Fibroblast of pulmonary artery (primary cell): Measurements from ENCODE around the gene NR4A3.

Experiments used
- DNase-seq: peaks from one replicate; pipeline ENCODE4 v3.0.0-alpha.2; 2010; ENCODE audit warnings: low read depth
- H3K4me3 ChIP-seq: replicated peaks from 2 replicates; pipeline ENCODE4 v1.5.1; 2011; ENCODE audit warnings: low read depth, mild to moderate bottlenecking, control low read depth, low read length, moderate library complexity
- TF ChIP-seq, protein P1 (sequence below): IDR thresholded peaks from 2 replicates; pipeline ENCODE4 v1.5.1; 2011; ENCODE audit warnings: mild to moderate bottlenecking, control low read depth, low read length, inconsistent platforms; ENCODE audit errors: missing control alignments

The NR4A3 gene

DNA sequence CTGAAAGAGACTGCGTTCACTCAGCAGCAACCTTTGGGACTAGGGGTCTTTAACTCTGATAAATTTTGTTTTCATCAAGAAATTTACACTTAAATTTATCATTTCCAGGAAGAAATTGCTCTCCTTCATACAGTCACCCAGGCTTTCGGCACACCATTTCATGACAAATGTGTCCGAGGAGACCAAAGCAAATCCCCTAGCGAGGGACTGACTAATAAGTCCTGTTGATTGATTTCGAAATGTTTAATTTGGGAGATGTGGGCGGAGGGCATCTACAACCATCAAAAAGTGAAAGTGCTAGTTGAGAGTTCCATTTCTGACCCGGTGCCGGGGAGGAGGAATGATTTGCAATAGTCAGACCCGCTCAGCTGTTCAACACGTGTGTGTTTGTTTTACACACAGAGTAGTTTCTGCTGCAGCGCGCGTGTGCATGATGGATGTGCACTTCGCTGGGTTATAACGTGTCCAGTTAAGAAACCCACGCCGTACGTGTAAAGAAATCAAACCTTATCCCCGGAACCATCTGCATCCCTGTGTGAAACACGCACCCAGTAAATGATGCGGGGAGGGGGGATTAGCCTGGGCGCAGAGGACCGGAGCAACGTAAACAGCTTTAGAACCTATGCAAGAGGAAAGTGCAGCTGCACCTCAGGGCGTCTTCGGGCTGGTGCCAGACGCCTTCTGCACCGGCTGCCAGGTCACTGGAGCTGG, 845 bp upstream of the NR4A3 start:
- DNase-seq: peak; percentile 83
- peak overlapping the region; percentile 78 for H3K4me3 ChIP-seq
- TF ChIP-seq, protein P1, sequence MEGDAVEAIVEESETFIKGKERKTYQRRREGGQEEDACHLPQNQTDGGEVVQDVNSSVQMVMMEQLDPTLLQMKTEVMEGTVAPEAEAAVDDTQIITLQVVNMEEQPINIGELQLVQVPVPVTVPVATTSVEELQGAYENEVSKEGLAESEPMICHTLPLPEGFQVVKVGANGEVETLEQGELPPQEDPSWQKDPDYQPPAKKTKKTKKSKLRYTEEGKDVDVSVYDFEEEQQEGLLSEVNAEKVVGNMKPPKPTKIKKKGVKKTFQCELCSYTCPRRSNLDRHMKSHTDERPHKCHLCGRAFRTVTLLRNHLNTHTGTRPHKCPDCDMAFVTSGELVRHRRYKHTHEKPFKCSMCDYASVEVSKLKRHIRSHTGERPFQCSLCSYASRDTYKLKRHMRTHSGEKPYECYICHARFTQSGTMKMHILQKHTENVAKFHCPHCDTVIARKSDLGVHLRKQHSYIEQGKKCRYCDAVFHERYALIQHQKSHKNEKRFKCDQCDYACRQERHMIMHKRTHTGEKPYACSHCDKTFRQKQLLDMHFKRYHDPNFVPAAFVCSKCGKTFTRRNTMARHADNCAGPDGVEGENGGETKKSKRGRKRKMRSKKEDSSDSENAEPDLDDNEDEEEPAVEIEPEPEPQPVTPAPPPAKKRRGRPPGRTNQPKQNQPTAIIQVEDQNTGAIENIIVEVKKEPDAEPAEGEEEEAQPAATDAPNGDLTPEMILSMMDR: no peak

GRCh38 chr9:99822109-99822805, 572 bp downstream of the NR4A3 start:
- peak overlapping the region; percentile 78 for H3K4me3 ChIP-seq
- no peak for DNase-seq
- TF ChIP-seq, protein P1: no peak

- peak; percentile 75 for DNase-seq
- TF ChIP-seq, protein P1: no peak
- peak overlapping the region; percentile 78 for H3K4me3 ChIP-seq
Measured at GRCh38 chr9:99822806-99823591, 1.3 kb downstream of the NR4A3 start.

DNA sequence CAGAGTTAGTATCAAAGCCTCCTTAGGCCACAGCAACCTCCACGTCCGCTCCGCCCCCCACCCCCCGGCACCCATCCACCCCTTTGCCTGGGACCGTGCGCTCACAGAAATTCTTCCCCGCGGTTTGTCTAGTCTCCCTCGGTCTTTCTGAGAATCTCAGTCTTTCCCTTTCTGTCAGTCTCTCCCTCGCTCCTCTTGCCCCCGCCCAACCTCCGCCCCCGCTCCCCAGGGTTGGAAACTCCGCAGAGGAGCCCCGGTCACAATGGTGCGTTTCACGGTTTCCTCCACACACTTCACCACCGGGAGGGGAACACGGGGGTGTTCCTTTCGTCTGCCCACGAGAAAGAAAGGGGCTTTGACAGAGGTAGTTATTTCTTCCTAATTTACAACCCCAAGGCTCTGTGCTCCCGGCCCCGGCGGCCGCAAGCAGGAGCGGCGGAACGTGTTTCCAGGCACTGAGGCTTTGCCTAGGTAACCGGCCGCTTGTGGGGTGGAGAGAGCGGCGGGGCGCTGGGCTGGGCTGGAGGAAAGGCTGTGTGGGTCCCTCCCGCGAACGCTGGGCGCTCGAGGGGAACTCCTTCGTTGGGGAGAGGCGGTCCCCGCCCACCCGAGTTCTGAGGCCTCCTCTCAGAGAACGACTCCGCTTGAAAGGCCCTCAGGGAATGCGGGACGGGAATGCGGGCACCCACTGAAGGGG, 2.1 kb downstream of the NR4A3 start:
- DNase-seq: peak; percentile 30
- TF ChIP-seq, protein P1: no peak
- H3K4me3 ChIP-seq: peak overlapping the region; percentile 78

- H3K4me3 ChIP-seq: peak overlapping the region; percentile 78
- TF ChIP-seq, protein P1: peak; percentile 40
- peak; percentile 35 for DNase-seq
Measured at GRCh38 chr9:99824378-99825171, 2.9 kb downstream of the NR4A3 start.
